K562 (cell line): ENCODE data around the gene ALDOC. TPM values are rescaled to one million over a fixed set of nuclear protein-coding genes. Genes with fewer than 3 reads are reported as not detected.

Source experiments
- DNMT1 ChIP-seq: fragments of 450-650 bp; IDR thresholded peaks from 2 replicates; pipeline ENCODE4 v1.6.1; 2016; ENCODE audit warnings: antibody characterized with exemption, mild to moderate bottlenecking
- ESRRA ChIP-seq: fragments of 450-650 bp; IDR thresholded peaks from 2 replicates; pipeline ENCODE4 v1.6.1; 2014; ENCODE audit warnings: low read depth, mild to moderate bottlenecking, moderate library complexity, borderline replicate concordance
- HDAC8 ChIP-seq: fragments of 450-650 bp; IDR thresholded peaks from 2 replicates; pipeline ENCODE4 v1.6.1; 2016; ENCODE audit warnings: mild to moderate bottlenecking, missing genetic modification characterization, moderate library complexity, missing compliant biosample characterization
- HMG20A ChIP-seq: fragments of 450-650 bp; formaldehyde crosslinking; conservative IDR thresholded peaks from 2 replicates; pipeline ENCODE4 v1.4.0; 2020; ENCODE audit warnings: mild to moderate bottlenecking, mixed read lengths
- HSF4 ChIP-seq: fragments of 250-450 bp; sonication (Bioruptor Pico); IDR thresholded peaks from 2 replicates; pipeline ENCODE4 v2.1.2; 2022; ENCODE audit warnings: mild to moderate bottlenecking, moderate library complexity, borderline replicate concordance
- IFI16 ChIP-seq: fragments of 250-450 bp; sonication (Bioruptor Pico); IDR thresholded peaks from 2 replicates; pipeline ENCODE4 v2.1.2; 2022; ENCODE audit warnings: mild to moderate bottlenecking, inconsistent platforms
- NEUROD1 ChIP-seq: fragments of 150-350 bp; IDR thresholded peaks from 2 replicates; pipeline ENCODE4 v1.6.1; 2014; ENCODE audit warnings: borderline replicate concordance, low read length, low read depth; ENCODE audit not compliant: partially characterized antibody
- NR3C1 ChIP-seq: sonication (generic); formaldehyde crosslinking; IDR thresholded peaks from 2 replicates; pipeline ENCODE4 v1.8.1; 2022; ENCODE audit warnings: missing genetic modification reagents
- POLR2AphosphoS2 ChIP-seq: IDR thresholded peaks from 2 replicates; pipeline ENCODE4 v1.6.1; 2012; ENCODE audit warnings: low read length, improper control_type of control experiment
- PPARD ChIP-seq: fragments of 250-450 bp; sonication (Bioruptor Pico); IDR thresholded peaks from 2 replicates; pipeline ENCODE4 v1.8.0; 2022; ENCODE audit warnings: inconsistent platforms, mild to moderate bottlenecking, moderate library complexity
- RBFOX2 ChIP-seq: fragments of 200-400 bp; formaldehyde crosslinking; IDR thresholded peaks from 2 replicates; pipeline ENCODE4 v1.6.1; 2017; ENCODE audit warnings: low read depth, mild to moderate bottlenecking, low read length, moderate library complexity
- U2AF2 ChIP-seq: fragments of 200-400 bp; formaldehyde crosslinking; optimal IDR thresholded peaks from 2 replicates; pipeline ENCODE3; 2017; ENCODE audit warnings: low read depth, mild to moderate bottlenecking, low read length
- ZNF431 ChIP-seq: sonication (generic); formaldehyde crosslinking; IDR thresholded peaks from 2 replicates; pipeline ENCODE4 v1.8.0; 2022; ENCODE audit warnings: mild to moderate bottlenecking, missing genetic modification reagents
- ZNF589 ChIP-seq: fragments of 200-800 bp; sonication (Bioruptor generic); IDR thresholded peaks from 2 replicates; pipeline ENCODE4 v1.6.1; 2016; ENCODE audit warnings: low read depth, missing genetic modification characterization, missing compliant biosample characterization
- ZNF644 ChIP-seq: fragments of 200-800 bp; sonication (Bioruptor generic); IDR thresholded peaks from 2 replicates; pipeline ENCODE4 v1.6.1; 2016; ENCODE audit warnings: low read depth, missing genetic modification characterization, missing compliant biosample characterization
- polyA plus RNA-seq, 8 experiments: library from polyadenylated mRNA; depleted of rRNA in 4 of 8; stranded (reverse) in 5 of 8; unstranded in 3 of 8; fragments of >200 nt; fragmentation: Nextera tagmentation in 2 of 8; fragmentation: Illumina TruSeq in 1 of 8; extraction: Ambion mirVana in 2 of 8; extraction: Trizol in 1 of 8; gene quantifications; 2 replicates each; pipeline versions ENCODE4 v1.2.1 to v1.2.3, GENCODE V29; 2011 to 2014; ENCODE audit warnings: inconsistent platforms in 1 of 8, missing spikeins in 1 of 8
- total RNA-seq, 7 experiments: library from RNA; depleted of rRNA in 6 of 7; stranded (reverse); fragments of >200 nt in 6 of 7; fragmentation: Illumina TruSeq in 2 of 7; extraction: Trizol in 2 of 7; gene quantifications; 2 replicates each; pipeline versions ENCODE4 v1.2.1 to v1.2.3, GENCODE V29; 2011 to 2021; ENCODE audit warnings: low replicate concordance in 1 of 7
- TF ChIP-seq, protein P1 (sequence below): fragments of 450-650 bp; formaldehyde crosslinking; IDR thresholded peaks from 2 replicates; pipeline ENCODE4 v1.4.0; 2020; ENCODE audit warnings: mild to moderate bottlenecking, moderate library complexity
- TF ChIP-seq, protein P2 (sequence below): fragments of 450-650 bp; formaldehyde crosslinking; IDR thresholded peaks from 2 replicates; pipeline ENCODE4 v1.4.0; 2022; ENCODE audit warnings: mild to moderate bottlenecking, moderate library complexity
- TF ChIP-seq, protein P3 (sequence below): IDR thresholded peaks from 3 replicates; pipeline ENCODE4 v1.6.1; 2011; ENCODE audit warnings: borderline replicate concordance, mild to moderate bottlenecking, moderate library complexity; ENCODE audit not compliant: insufficient read length; ENCODE audit errors: extremely low read depth
- TF ChIP-seq, protein P4 (sequence below): IDR thresholded peaks from 2 replicates; pipeline ENCODE4 v1.6.1; 2016; ENCODE audit warnings: missing genetic modification characterization, missing compliant biosample characterization

Gene ALDOC
- total and polyA plus RNA-seq, 9 of the 15 experiments (the other 6 are each of a cell fraction or from before 2014, with no cell fraction given) = 43.2 to 263 (median 99.2) TPM

DNA sequence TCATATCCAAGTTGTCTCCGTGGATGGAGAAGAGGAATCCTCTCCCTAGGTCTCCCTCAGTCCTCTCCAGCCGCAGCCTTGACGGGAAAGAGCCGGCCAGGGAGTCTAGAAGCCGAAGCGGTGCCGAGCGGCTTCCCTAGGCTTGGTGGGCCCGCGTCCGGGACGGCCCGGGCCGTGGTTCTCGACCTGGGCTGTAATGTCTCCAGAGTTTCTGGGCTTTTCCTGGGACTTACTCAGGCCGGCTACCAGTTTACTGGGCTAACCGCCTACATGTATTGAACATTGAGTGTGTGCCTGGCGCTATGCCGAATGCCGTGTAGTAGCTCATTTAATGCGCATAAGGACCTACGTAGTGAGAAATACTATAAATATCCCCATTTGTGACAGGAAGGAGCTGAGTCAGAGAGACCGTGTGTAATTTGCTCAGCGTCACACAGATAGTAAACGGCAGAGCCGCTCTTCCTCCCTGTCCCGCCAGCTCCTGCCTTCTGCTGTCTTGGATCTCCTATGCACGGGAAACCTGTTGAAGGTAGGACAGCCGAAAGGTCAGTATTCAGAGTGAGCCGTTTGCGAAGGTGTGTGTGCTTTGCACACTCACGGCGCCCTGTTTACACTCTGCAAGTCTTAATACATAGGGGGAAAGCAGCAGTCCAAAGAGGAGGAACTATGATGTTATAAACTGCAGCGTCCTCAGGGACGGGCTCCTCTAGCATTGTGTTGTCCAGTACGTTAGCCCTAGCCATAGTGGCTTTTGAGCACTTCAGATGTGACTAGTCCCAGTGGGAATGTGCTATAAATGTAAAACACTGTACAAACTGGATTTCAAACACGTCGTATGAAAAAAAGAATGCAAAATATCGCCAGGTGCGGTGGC is 22.9 kb upstream of the ALDOC start (continued):
- TF ChIP-seq, protein P1, sequence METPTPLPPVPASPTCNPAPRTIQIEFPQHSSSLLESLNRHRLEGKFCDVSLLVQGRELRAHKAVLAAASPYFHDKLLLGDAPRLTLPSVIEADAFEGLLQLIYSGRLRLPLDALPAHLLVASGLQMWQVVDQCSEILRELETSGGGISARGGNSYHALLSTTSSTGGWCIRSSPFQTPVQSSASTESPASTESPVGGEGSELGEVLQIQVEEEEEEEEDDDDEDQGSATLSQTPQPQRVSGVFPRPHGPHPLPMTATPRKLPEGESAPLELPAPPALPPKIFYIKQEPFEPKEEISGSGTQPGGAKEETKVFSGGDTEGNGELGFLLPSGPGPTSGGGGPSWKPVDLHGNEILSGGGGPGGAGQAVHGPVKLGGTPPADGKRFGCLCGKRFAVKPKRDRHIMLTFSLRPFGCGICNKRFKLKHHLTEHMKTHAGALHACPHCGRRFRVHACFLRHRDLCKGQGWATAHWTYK (CRISPR knock-in tag) = no peak
- no peak for TF ChIP-seq ESRRA
- TF ChIP-seq DNMT1 = peak; percentile 50; the same call in 1 of the 2 replicates
- TF ChIP-seq U2AF2 = no peak
- no peak for TF ChIP-seq HSF4 (CRISPR knock-in tag)
- no peak for TF ChIP-seq IFI16 (CRISPR knock-in tag)
- peak; percentile 81; the same call in 1 of the 2 replicates for TF ChIP-seq RBFOX2
- TF ChIP-seq NR3C1 (CRISPR knock-in tag) = no peak
- no peak for TF ChIP-seq ZNF589
- no peak for TF ChIP-seq ZNF431 (CRISPR knock-in tag)
- TF ChIP-seq POLR2AphosphoS2 = no peak; the same call in 1 of the 2 replicates
- TF ChIP-seq, protein P2, sequence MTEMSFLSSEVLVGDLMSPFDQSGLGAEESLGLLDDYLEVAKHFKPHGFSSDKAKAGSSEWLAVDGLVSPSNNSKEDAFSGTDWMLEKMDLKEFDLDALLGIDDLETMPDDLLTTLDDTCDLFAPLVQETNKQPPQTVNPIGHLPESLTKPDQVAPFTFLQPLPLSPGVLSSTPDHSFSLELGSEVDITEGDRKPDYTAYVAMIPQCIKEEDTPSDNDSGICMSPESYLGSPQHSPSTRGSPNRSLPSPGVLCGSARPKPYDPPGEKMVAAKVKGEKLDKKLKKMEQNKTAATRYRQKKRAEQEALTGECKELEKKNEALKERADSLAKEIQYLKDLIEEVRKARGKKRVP (CRISPR knock-in tag) = no peak
- TF ChIP-seq, protein P3, sequence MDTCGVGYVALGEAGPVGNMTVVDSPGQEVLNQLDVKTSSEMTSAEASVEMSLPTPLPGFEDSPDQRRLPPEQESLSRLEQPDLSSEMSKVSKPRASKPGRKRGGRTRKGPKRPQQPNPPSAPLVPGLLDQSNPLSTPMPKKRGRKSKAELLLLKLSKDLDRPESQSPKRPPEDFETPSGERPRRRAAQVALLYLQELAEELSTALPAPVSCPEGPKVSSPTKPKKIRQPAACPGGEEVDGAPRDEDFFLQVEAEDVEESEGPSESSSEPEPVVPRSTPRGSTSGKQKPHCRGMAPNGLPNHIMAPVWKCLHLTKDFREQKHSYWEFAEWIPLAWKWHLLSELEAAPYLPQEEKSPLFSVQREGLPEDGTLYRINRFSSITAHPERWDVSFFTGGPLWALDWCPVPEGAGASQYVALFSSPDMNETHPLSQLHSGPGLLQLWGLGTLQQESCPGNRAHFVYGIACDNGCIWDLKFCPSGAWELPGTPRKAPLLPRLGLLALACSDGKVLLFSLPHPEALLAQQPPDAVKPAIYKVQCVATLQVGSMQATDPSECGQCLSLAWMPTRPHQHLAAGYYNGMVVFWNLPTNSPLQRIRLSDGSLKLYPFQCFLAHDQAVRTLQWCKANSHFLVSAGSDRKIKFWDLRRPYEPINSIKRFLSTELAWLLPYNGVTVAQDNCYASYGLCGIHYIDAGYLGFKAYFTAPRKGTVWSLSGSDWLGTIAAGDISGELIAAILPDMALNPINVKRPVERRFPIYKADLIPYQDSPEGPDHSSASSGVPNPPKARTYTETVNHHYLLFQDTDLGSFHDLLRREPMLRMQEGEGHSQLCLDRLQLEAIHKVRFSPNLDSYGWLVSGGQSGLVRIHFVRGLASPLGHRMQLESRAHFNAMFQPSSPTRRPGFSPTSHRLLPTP = no peak
- TF ChIP-seq ZNF644 (tag) = no peak
- TF ChIP-seq NEUROD1 = no peak
- TF ChIP-seq HMG20A (CRISPR knock-in tag) = no peak
- no peak for TF ChIP-seq PPARD (CRISPR knock-in tag)
- TF ChIP-seq, protein P4, sequence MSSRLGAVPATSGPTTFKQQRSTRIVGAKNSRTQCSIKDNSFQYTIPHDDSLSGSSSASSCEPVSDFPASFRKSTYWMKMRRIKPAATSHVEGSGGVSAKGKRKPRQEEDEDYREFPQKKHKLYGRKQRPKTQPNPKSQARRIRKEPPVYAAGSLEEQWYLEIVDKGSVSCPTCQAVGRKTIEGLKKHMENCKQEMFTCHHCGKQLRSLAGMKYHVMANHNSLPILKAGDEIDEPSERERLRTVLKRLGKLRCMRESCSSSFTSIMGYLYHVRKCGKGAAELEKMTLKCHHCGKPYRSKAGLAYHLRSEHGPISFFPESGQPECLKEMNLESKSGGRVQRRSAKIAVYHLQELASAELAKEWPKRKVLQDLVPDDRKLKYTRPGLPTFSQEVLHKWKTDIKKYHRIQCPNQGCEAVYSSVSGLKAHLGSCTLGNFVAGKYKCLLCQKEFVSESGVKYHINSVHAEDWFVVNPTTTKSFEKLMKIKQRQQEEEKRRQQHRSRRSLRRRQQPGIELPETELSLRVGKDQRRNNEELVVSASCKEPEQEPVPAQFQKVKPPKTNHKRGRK (tag) = no peak
- no peak for TF ChIP-seq HDAC8 (tag)
